HEK293 (cell line): Measurements from ENCODE around the gene NRN1L.

Experiments used
- CTCF ChIA-PET: fragments of 350-600 bp; formaldehyde crosslinking; extraction: SDS; loops from one replicate; lab custom pipeline; 2021; ENCODE audit warnings: antibody characterized with exemption; lab: Yijun Ruan, JAX
- POLR2A ChIA-PET: fragments of 300-600 bp; formaldehyde crosslinking; extraction: SDS; loops from one replicate; lab custom pipeline; 2020; ENCODE audit warnings: antibody characterized with exemption, inconsistent platforms; lab: Yijun Ruan, JAX
- H3K27ac ChIP-seq: fragments of 200-500 bp; sonication (Bioruptor generic); 2 replicates; pipeline ENCODE4 v1.5.1; 2014; ENCODE audit warnings: low read depth, low read length, control low read depth, inconsistent platforms; ENCODE audit errors: extremely low read depth
- H3K36me3 ChIP-seq, 2 experiments: fragments of 200-500 bp in 1 of 2; sonication (Bioruptor generic) in 1 of 2; 1 replicate in 1 of 2; 2 replicates in 1 of 2; pipeline ENCODE4 v1.5.1; 2014 to 2017; ENCODE audit warnings: inconsistent platforms in 2 of 2, low read length in 2 of 2; ENCODE audit not compliant: control insufficient read depth in 2 of 2, insufficient read depth in 1 of 2
- H3K4me1 ChIP-seq: fragments of 200-500 bp; sonication (Bioruptor generic); 2 replicates; pipeline ENCODE4 v1.5.1; 2014; ENCODE audit warnings: mild to moderate bottlenecking, low read length, inconsistent platforms; ENCODE audit not compliant: control insufficient read depth, insufficient read depth
- H3K4me3 ChIP-seq: 2 replicates; pipeline ENCODE4 v1.5.1; 2011; ENCODE audit warnings: low read depth, mild to moderate bottlenecking, control low read depth, low read length, moderate library complexity
- H3K9me3 ChIP-seq: fragments of 200-500 bp; sonication (Bioruptor generic); 2 replicates; pipeline ENCODE4 v1.5.1; 2014; ENCODE audit warnings: low read depth, low read length, inconsistent platforms; ENCODE audit not compliant: control insufficient read depth, insufficient read depth
- PRDM1 ChIP-seq: fragments of 450-650 bp; formaldehyde crosslinking; IDR thresholded peaks from 2 replicates; pipeline ENCODE4; 2016; ENCODE audit warnings: missing biosample characterization, missing genetic modification characterization
- SCRT1 ChIP-seq: fragments of 450-650 bp; formaldehyde crosslinking; IDR thresholded peaks from 2 replicates; pipeline ENCODE4 v1.5.1; 2016; ENCODE audit warnings: missing biosample characterization, missing genetic modification characterization, borderline replicate concordance
- SCRT2 ChIP-seq: fragments of 450-650 bp; formaldehyde crosslinking; IDR thresholded peaks from 2 replicates; pipeline ENCODE4 v1.5.1; 2016; ENCODE audit warnings: missing biosample characterization, missing genetic modification characterization
- TRIM28 ChIP-seq: IDR thresholded peaks from 2 replicates; pipeline ENCODE4 v1.6.1; 2011; ENCODE audit warnings: low read length, control low read depth, borderline replicate concordance
- ZFHX2 ChIP-seq: fragments of 450-650 bp; formaldehyde crosslinking; conservative IDR thresholded peaks from 2 replicates; pipeline ENCODE4 v1.5.1; 2016; ENCODE audit warnings: missing biosample characterization, missing genetic modification characterization
- ZNF626 ChIP-seq: fragments of 450-650 bp; sonication (Bioruptor Pico); formaldehyde crosslinking; IDR thresholded peaks from 2 replicates; pipeline ENCODE4 v1.5.1; 2018; ENCODE audit warnings: missing biosample characterization, missing genetic modification characterization, inconsistent platforms
- ZNF692 ChIP-seq: fragments of 450-650 bp; formaldehyde crosslinking; IDR thresholded peaks from 2 replicates; pipeline ENCODE4 v1.5.1; 2016; ENCODE audit warnings: missing biosample characterization, missing genetic modification characterization
- ZNF843 ChIP-seq: fragments of 450-650 bp; formaldehyde crosslinking; IDR thresholded peaks from 2 replicates; pipeline ENCODE4 v1.5.1; 2016; ENCODE audit warnings: missing biosample characterization, missing genetic modification characterization
- ZSCAN18 ChIP-seq: fragments of 450-650 bp; formaldehyde crosslinking; IDR thresholded peaks from 2 replicates; pipeline ENCODE4 v1.5.1; 2016; ENCODE audit warnings: missing biosample characterization, missing genetic modification characterization
- TF ChIP-seq, protein P1 (sequence below): fragments of 450-650 bp; formaldehyde crosslinking; IDR thresholded peaks from 2 replicates; pipeline ENCODE4 v1.5.1; 2017; ENCODE audit warnings: missing biosample characterization, missing genetic modification characterization
- TF ChIP-seq, protein P2 (sequence below): fragments of 450-650 bp; formaldehyde crosslinking; IDR thresholded peaks from 2 replicates; pipeline ENCODE4 v1.5.1; 2016; ENCODE audit warnings: missing biosample characterization, missing genetic modification characterization
- TF ChIP-seq, protein P3 (sequence below): fragments of 450-650 bp; formaldehyde crosslinking; IDR thresholded peaks from 2 replicates; pipeline ENCODE4 v1.5.1; 2017; ENCODE audit warnings: missing biosample characterization, missing genetic modification characterization

Gene NRN1L

DNA sequence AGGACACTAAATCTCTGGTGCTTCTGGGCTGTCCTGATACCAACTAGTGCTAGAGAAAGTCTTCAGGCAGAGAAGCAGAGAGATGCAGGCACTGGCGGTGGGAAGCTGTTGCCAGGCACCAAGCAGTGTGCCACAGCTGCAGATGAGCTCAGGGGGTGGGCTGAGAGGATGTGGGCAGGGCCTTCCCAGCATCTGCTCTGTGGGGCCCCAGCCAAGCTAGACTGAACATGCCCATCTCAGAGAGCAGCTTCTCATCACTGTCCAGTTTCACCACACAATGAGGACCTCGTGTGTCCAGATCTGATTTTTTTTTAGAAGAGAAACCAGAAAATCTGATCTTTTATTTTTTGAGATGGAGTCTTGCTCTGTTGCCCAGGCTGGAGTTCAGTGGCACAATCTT is 25.5 kb downstream of the NRN1L start (continued):
- TF ChIP-seq, protein P1, sequence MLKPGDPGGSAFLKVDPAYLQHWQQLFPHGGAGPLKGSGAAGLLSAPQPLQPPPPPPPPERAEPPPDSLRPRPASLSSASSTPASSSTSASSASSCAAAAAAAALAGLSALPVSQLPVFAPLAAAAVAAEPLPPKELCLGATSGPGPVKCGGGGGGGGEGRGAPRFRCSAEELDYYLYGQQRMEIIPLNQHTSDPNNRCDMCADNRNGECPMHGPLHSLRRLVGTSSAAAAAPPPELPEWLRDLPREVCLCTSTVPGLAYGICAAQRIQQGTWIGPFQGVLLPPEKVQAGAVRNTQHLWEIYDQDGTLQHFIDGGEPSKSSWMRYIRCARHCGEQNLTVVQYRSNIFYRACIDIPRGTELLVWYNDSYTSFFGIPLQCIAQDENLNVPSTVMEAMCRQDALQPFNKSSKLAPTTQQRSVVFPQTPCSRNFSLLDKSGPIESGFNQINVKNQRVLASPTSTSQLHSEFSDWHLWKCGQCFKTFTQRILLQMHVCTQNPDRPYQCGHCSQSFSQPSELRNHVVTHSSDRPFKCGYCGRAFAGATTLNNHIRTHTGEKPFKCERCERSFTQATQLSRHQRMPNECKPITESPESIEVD (tag by site-specific recombination), result no peak
- TF ChIP-seq ZSCAN18, result no peak
- 0 out of 2 replicates have a peak, but pooled peaks have one; percentile 24 for TF ChIP-seq ZNF692
- TF ChIP-seq TRIM28, result no peak
- 0 out of 2 replicates have a peak, but pooled peaks have one; percentile 28 for TF ChIP-seq ZFHX2 (tag by site-specific recombination)
- TF ChIP-seq, protein P2, sequence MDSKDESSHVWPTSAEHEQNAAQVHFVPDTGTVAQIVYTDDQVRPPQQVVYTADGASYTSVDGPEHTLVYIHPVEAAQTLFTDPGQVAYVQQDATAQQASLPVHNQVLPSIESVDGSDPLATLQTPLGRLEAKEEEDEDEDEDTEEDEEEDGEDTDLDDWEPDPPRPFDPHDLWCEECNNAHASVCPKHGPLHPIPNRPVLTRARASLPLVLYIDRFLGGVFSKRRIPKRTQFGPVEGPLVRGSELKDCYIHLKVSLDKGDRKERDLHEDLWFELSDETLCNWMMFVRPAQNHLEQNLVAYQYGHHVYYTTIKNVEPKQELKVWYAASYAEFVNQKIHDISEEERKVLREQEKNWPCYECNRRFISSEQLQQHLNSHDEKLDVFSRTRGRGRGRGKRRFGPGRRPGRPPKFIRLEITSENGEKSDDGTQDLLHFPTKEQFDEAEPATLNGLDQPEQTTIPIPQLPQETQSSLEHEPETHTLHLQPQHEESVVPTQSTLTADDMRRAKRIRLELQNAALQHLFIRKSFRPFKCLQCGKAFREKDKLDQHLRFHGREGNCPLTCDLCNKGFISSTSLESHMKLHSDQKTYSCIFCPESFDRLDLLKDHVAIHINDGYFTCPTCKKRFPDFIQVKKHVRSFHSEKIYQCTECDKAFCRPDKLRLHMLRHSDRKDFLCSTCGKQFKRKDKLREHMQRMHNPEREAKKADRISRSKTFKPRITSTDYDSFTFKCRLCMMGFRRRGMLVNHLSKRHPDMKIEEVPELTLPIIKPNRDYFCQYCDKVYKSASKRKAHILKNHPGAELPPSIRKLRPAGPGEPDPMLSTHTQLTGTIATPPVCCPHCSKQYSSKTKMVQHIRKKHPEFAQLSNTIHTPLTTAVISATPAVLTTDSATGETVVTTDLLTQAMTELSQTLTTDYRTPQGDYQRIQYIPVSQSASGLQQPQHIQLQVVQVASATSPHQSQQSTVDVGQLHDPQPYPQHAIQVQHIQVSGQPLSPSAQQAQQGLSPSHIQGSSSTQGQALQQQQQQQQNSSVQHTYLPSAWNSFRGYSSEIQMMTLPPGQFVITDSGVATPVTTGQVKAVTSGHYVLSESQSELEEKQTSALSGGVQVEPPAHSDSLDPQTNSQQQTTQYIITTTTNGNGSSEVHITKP (tag by site-specific recombination), result no peak
- TF ChIP-seq ZNF626, result no peak
- no peak for TF ChIP-seq ZNF843 (tag by site-specific recombination)

GRCh38 chr16:67914758-67915495 is 30.2 kb downstream of the NRN1L start:
- POLR2A ChIA-PET, result interaction anchor here (0.6 to 1.5 kb wide), 3 partner anchors 21 to 154 kb away, joined by 3 to 4 read pairs (median 4); no protein-coding TSS in a partner anchor
- Histone ChIP-seq H3K9me3 (no peaks in the 10 kb centered on the region), H3K27ac (no peak overlapping the region), H3K36me3 (peaks cover 0 to 60% of the 10 kb centered on the region in 2 experiments; a peak in 2 of 3 replicates), H3K4me1 (no peaks in the 10 kb centered on the region), H3K4me3 (no peak overlapping the region)
- CTCF ChIA-PET, result interaction anchor here (0.6 to 1.3 kb wide), 6 partner anchors 10 to 150 kb away, joined by 3 to 5 read pairs (median 4); no protein-coding TSS in a partner anchor
- TF ChIP-seq SCRT2 (tag by site-specific recombination), result peak; percentile 78; the same call in 1 of the 2 replicates
- TF ChIP-seq PRDM1 (tag by site-specific recombination), result peak; percentile 88
- TF ChIP-seq, protein P3, sequence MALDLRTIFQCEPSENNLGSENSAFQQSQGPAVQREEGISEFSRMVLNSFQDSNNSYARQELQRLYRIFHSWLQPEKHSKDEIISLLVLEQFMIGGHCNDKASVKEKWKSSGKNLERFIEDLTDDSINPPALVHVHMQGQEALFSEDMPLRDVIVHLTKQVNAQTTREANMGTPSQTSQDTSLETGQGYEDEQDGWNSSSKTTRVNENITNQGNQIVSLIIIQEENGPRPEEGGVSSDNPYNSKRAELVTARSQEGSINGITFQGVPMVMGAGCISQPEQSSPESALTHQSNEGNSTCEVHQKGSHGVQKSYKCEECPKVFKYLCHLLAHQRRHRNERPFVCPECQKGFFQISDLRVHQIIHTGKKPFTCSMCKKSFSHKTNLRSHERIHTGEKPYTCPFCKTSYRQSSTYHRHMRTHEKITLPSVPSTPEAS, result peak; percentile 61
- TF ChIP-seq SCRT1 (tag by site-specific recombination), result 0 out of 2 replicates have a peak, but pooled peaks have one; percentile 49
- no peak for TF ChIP-seq ZFHX2 (tag by site-specific recombination)
